NT2/D1 (cell line): ENCODE data around the gene GPR3.

Experiments used
- YY1 ChIP-seq: IDR thresholded peaks from 2 replicates; pipeline ENCODE4 v1.6.1; 2011; ENCODE audit not compliant: insufficient read length, insufficient read depth
- ZNF274 ChIP-seq: IDR thresholded peaks from 2 replicates; pipeline ENCODE4 v1.6.1; 2011; ENCODE audit warnings: mild to moderate bottlenecking, low read depth, low read length

GRCh38 chr1:27377760-27378495 is 14.5 kb upstream of the GPR3 start:
- TF ChIP-seq ZNF274: no peak
- no peak for TF ChIP-seq YY1
